ENCODE results near the gene SOX11. TPM values are rescaled to one million over a fixed set of nuclear protein-coding genes. Genes with fewer than 3 reads are reported as not detected.
"Not testable (repeated sequence)": the region's sequence is repeated elsewhere in the genome, so short reads cannot be mapped to it uniquely, and the experiment has no call there.

SOX11 gene
- not detected for total RNA-seq

DNA sequence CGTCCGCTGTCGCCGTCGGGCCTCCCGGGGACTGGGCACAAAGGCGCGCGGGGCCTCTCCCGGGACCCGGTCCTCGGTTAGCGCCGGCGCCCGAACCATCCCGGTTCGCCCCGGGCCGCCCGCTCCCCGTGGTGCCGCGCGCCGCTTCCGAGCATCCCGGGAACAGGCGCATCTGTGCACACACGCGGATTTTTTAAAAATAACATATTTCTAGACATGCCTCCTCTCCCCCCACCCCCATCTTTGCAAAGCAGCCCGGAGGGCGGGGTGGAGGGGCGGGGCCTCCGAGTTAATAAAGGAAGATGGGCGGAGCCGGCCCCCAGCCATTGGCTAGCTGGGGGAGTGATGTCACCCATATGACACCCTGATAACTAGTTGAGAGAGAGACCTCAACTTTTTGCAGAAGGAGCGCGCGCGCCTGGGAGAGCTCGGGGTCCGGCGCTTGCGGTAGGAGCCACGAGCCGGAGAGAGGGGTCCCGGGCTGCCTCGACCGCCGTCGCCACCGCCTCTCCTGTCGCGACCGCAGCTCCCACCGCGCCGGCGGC, at the start of gene SOX11:
Gene SOX11 (plus strand): TSS at position 400 of the 545 bp plus-strand sequence. CDS start 338 bp downstream, outside the sequence.
- Mint-ChIP-seq H3K36me3 (ENCODE audit: insufficient read depth in 2 of 2) (peaks cover 4 to 7% of the 10 kb centered on the region in 2 donors), H3K27me3 (ENCODE audit: low read depth) (peaks cover 65% of the 10 kb centered on the region), H3K4me3 (peak within 1 kb of the TSS; percentile 12 to 31), H3K9me3 (no peaks in the 10 kb centered on the region), H3K4me1 (ENCODE audit: low read depth) (peaks cover 15% of the 10 kb centered on the region), H3K27ac (no peak within 1 kb of the TSS)
- no peak for DNase-seq
- no peak for ATAC-seq (replicated peaks in 1 of 2)

DNA sequence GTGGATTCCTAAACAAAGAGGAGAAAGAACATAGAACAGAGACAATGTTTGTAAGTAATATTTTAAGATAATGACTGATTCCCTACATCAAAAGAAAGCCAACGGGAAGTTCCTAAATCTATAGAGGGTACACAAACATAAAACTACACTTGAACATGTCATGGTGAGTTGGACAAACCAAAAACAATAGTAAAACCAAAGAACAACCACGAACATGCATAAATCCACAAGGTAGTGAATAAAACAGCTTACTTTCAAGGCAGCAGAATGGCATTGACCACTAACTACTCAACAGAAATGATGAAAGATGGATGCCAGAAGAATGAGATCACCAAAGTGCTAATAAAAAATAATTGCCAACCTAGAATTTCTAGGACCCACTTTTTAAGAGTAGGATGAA, 39.5 kb upstream of the SOX11 start:
- not testable (repeated sequence) for H3K27ac Mint-ChIP-seq; ATAC-seq (replicated peaks in 1 of 2); H3K4me1 Mint-ChIP-seq (ENCODE audit: low read depth); H3K9me3 Mint-ChIP-seq; DNase-seq; H3K4me3 Mint-ChIP-seq; H3K36me3 Mint-ChIP-seq (ENCODE audit: insufficient read depth in 2 of 2); H3K27me3 Mint-ChIP-seq (ENCODE audit: low read depth)

DNA sequence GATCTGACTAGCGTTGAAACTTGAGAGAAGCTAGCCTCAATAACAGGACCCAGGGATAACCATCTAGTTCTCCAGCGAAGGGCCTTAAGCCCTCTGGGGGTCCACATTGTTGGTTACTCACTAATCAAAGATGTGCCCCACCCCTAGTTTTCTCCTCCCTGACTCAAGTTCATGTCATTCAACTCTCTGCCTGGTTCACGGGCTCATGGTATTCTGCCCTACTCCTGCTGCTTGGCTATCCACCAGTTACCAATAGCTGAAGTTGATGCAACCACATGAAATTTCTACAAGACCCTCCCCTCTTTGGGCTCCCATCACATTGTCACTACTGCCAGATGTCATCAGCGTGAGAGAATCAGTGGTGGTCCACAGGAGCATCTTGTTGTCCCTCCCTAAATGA, 38.4 kb upstream of the SOX11 start:
- not testable (repeated sequence) for H3K4me1 Mint-ChIP-seq (ENCODE audit: low read depth); H3K9me3 Mint-ChIP-seq; H3K27me3 Mint-ChIP-seq (ENCODE audit: low read depth); H3K27ac Mint-ChIP-seq; ATAC-seq (replicated peaks in 1 of 2); H3K4me3 Mint-ChIP-seq; H3K36me3 Mint-ChIP-seq (ENCODE audit: insufficient read depth in 2 of 2); DNase-seq

DNA sequence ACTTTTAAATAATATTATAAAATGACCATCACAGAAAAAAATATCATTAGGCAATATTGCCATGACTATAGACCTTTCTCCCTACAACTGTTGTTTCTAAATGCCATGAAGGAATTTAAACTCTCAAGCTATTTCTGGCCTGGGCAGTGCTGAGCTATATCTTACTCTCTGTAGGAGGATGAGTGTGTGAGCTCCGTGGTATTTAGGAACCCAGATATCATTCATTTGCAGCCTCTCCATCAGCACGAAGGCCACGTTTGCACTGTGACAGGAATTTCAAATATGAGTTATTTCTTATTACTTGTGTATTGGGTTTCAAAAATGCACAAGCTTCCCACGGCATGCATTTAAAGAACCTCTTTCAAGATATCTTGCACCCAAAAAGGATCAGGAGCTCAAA, 35.0 kb upstream of the SOX11 start:
- Mint-ChIP-seq H3K27me3 (ENCODE audit: low read depth) (no peaks in the 10 kb centered on the region), H3K4me3 (no peak overlapping the region), H3K36me3 (ENCODE audit: insufficient read depth in 2 of 2) (no peaks in the 10 kb centered on the region), H3K4me1 (ENCODE audit: low read depth) (no peaks in the 10 kb centered on the region), H3K27ac (no peak overlapping the region), H3K9me3 (peaks cover 2 to 3% of the 10 kb centered on the region in 2 donors)
- DNase-seq (no peak), ATAC-seq (replicated peaks in 1 of 2) (no peak)

DNA sequence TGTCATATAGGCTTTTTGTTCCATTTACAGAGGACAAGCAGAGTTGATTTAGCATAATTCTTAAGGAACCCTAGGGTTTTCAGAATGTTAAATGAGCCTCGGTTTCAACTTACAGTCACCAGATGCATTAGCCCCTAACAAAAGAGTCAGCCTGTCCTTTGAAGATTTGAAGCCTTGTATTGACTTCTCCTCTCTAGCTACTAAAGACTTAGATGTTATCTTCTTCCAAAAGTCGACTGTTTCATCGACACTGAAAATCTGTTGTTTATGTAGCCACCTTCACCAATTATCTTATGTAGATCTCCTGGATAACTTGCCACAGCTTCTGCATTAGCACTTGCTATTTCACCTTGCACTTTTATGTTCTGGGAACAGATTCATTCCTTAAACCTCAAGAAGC, 31.6 kb upstream of the SOX11 start:
- H3K4me3 Mint-ChIP-seq, result no peak overlapping the region

DNA sequence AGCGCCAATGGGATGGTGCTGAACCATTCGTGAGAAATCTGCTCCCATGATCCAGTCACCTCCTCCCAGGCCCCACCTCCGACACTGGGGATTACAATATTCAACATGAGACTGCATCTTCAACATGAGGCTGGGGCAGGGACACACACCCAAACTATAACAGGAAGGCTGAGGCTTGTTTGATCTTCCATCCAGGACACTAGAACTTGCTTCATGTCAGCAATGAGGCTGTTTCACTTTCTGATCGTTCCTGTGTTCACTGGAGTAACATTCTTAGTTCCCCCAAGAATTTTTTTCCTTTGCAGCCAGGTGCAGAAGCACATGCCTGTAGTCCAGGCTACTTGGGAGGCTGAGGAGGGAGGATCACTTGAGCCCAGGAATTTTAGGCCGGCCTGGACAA, 30.8 kb upstream of the SOX11 start:
- Mint-ChIP-seq H3K4me1 (ENCODE audit: low read depth) (no peaks in the 10 kb centered on the region), H3K4me3 (no peak overlapping the region), H3K27me3 (ENCODE audit: low read depth) (no peaks in the 10 kb centered on the region), H3K9me3 (peaks cover 0 to 3% of the 10 kb centered on the region in 2 donors), H3K27ac (no peak overlapping the region), H3K36me3 (ENCODE audit: insufficient read depth in 2 of 2) (no peaks in the 10 kb centered on the region)
- ATAC-seq (replicated peaks in 1 of 2) (no peak), DNase-seq (no peak)

More for the DNA sequence above, 31.6 kb upstream of the SOX11 start:
- Mint-ChIP-seq H3K9me3 (peaks cover 0 to 3% of the 10 kb centered on the region in 2 donors), H3K36me3 (ENCODE audit: insufficient read depth in 2 of 2) (no peaks in the 10 kb centered on the region), H3K27me3 (ENCODE audit: low read depth) (no peaks in the 10 kb centered on the region), H3K4me1 (ENCODE audit: low read depth) (no peaks in the 10 kb centered on the region), H3K27ac (no peak overlapping the region)
- no peak for DNase-seq
- no peak for ATAC-seq (replicated peaks in 1 of 2)

DNA sequence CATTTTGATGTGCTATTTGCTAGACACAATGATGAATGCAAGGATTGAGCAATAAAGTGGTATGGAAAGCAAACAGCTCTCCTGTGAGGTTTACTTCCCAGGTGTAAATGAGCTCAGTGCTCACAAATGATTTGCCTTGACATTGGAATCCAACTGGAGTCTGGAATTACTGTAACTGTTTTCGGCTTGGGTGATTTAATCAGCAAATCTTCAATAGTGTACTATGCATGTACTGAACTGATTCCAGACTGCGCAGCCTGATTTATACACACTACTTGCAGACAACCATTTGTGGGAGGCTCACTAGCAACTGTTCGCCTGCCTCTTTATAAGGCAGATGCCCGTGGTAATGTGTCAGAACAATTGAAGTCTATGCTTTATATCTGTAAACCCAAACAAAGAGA, 27.9 kb upstream of the SOX11 start:
- no peaks in the 10 kb centered on the region for H3K27me3 Mint-ChIP-seq (ENCODE audit: low read depth)
- no peaks in the 10 kb centered on the region for H3K4me1 Mint-ChIP-seq (ENCODE audit: low read depth)
- no peaks in the 10 kb centered on the region for H3K36me3 Mint-ChIP-seq (ENCODE audit: insufficient read depth in 2 of 2)
- H3K27ac Mint-ChIP-seq, result no peak overlapping the region
- DNase-seq (no peak), ATAC-seq (replicated peaks in 1 of 2) (no peak)
- peaks cover 2 to 3% of the 10 kb centered on the region in 2 donors for H3K9me3 Mint-ChIP-seq
- no peak overlapping the region for H3K4me3 Mint-ChIP-seq

DNA sequence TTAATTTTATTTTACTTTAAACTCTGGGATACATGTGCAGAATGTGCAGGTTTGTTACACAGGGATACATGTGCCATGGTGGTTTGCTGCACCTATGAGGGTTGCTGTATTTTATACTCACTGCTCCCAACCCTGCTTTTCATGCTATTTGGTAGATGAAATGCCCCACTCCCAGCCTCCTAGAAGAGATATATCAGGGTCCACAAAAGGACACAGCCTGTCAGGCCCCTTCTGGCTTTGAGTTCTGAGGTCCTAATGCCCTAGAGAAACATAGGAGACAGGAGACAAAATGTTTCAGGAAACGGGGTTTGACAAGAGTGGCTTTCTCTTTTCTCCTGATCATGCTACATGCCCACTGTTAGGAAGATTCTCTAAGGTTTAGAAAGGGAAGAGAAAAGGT, 27.1 kb upstream of the SOX11 start:
- Mint-ChIP-seq H3K36me3 (ENCODE audit: insufficient read depth in 2 of 2) (no peaks in the 10 kb centered on the region), H3K27me3 (ENCODE audit: low read depth) (no peaks in the 10 kb centered on the region), H3K9me3 (peaks cover 1 to 2% of the 10 kb centered on the region in 2 donors), H3K27ac (no peak overlapping the region), H3K4me1 (ENCODE audit: low read depth) (no peaks in the 10 kb centered on the region), H3K4me3 (no peak overlapping the region)
- no peak for ATAC-seq (replicated peaks in 1 of 2)
- no peak for DNase-seq

DNA sequence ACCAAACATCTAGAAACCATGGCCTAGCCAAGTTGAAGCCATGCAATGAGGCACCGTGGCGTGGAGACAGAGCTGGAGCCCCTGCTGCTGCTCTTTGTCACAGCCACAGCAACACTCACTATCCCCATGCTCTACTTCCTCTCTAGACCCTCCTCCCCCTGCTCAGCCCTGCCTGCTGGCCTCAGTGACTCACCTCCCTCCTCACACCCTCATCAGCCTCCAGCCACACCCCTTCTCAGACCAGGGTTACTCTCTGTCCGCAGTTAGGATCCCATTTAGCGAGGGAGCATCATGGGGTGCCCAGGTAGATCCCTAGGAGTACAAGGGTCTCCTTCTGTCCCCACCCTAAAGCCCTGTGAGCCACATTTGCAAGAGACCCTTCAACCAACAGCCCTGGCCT, 25.4 kb upstream of the SOX11 start:
- no peaks in the 10 kb centered on the region for H3K4me1 Mint-ChIP-seq (ENCODE audit: low read depth)
- peaks cover 1 to 2% of the 10 kb centered on the region in 2 donors for H3K9me3 Mint-ChIP-seq
- no peak overlapping the region for H3K4me3 Mint-ChIP-seq
- no peaks in the 10 kb centered on the region for H3K36me3 Mint-ChIP-seq (ENCODE audit: insufficient read depth in 2 of 2)
- no peak overlapping the region for H3K27ac Mint-ChIP-seq
- ATAC-seq (replicated peaks in 1 of 2), result no peak
- no peaks in the 10 kb centered on the region for H3K27me3 Mint-ChIP-seq (ENCODE audit: low read depth)
- DNase-seq, result no peak

DNA sequence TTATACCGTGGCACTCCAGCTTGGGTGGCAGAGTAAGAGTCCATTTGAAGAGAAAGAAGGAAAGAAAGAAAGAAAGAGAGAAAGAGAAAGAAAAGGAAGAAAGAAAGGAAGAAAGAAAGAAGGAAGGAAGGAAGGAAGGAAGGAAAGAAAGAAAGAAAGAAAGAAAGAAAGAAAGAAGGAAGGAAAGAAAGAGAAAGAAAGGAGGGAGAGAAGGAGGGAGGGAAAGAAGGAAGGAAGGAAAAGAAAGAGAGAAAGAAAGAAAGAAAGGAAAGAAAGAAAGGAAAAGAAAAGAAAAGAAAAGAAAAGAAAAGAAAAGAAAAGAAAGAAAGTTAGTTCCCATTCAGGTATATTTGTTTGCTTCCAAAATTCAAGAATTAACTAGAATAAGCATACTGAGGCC, 24.5 kb upstream of the SOX11 start:
- ATAC-seq (replicated peaks in 1 of 2); DNase-seq; H3K9me3 Mint-ChIP-seq; H3K4me1 Mint-ChIP-seq (ENCODE audit: low read depth); H3K27me3 Mint-ChIP-seq (ENCODE audit: low read depth); H3K27ac Mint-ChIP-seq; H3K36me3 Mint-ChIP-seq (ENCODE audit: insufficient read depth in 2 of 2); H3K4me3 Mint-ChIP-seq: not testable (repeated sequence)

DNA sequence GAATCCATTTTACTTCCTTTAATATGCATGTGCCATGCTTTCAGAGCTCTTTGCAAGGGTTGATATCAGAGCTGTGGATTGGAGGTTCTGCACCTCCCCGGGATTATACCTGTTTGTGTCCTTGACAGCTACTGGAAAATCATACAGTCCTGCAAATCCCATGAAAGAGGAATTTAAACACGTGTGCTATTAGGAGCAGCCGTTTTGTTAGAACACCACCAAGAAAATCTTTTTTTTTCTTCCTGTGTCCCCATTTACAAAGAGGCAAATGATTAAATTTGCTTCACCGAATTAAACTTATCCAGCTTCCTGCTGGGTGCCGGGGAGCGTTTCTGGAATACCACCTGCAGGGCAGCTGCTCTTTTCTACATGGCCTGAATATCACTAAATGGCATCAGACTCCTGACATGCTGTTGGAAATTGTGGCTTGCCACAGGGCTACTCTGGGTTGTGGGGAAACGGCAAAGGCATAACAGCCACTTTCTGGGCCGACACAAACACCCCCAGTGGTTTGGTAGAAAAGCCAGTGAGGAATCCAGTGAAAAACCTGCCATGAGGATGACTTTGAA, 23.4 kb upstream of the SOX11 start:
- Mint-ChIP-seq H3K36me3 (ENCODE audit: insufficient read depth in 2 of 2) (no peaks in the 10 kb centered on the region), H3K4me3 (no peak overlapping the region), H3K27ac (no peak overlapping the region), H3K9me3 (peaks cover 0 to 2% of the 10 kb centered on the region in 2 donors), H3K27me3 (ENCODE audit: low read depth) (peaks cover 6% of the 10 kb centered on the region), H3K4me1 (ENCODE audit: low read depth) (no peaks in the 10 kb centered on the region)
- ATAC-seq (replicated peaks in 1 of 2), result no peak
- no peak for DNase-seq

DNA sequence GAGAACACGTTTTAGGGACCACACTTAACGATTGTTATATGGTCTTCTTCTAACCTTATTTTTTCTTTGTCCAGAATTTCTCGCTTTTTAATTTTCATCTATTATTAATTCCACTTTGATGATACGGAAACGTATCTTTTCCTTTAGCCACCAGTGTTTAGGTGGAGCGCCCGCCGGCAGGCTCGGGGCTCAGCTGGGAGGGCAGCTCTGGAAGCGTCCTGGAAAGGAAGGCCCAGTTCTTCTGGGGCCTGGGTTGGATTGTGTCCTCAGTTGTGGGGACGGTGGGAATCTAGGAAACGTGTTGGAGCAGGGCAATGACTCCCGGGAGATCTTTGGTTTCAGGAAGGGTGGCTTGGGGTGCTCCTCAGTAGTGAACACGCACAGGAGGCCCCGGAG, 19.4 kb upstream of the SOX11 start:
- Mint-ChIP-seq H3K27ac (no peak overlapping the region), H3K4me3 (no peak overlapping the region), H3K36me3 (ENCODE audit: insufficient read depth in 2 of 2) (peaks cover 0 to 4% of the 10 kb centered on the region in 2 donors), H3K27me3 (ENCODE audit: low read depth) (peaks cover 18% of the 10 kb centered on the region), H3K4me1 (ENCODE audit: low read depth) (no peaks in the 10 kb centered on the region), H3K9me3 (no peaks in the 10 kb centered on the region)
- ATAC-seq (replicated peaks in 1 of 2) (no peak), DNase-seq (no peak)

DNA sequence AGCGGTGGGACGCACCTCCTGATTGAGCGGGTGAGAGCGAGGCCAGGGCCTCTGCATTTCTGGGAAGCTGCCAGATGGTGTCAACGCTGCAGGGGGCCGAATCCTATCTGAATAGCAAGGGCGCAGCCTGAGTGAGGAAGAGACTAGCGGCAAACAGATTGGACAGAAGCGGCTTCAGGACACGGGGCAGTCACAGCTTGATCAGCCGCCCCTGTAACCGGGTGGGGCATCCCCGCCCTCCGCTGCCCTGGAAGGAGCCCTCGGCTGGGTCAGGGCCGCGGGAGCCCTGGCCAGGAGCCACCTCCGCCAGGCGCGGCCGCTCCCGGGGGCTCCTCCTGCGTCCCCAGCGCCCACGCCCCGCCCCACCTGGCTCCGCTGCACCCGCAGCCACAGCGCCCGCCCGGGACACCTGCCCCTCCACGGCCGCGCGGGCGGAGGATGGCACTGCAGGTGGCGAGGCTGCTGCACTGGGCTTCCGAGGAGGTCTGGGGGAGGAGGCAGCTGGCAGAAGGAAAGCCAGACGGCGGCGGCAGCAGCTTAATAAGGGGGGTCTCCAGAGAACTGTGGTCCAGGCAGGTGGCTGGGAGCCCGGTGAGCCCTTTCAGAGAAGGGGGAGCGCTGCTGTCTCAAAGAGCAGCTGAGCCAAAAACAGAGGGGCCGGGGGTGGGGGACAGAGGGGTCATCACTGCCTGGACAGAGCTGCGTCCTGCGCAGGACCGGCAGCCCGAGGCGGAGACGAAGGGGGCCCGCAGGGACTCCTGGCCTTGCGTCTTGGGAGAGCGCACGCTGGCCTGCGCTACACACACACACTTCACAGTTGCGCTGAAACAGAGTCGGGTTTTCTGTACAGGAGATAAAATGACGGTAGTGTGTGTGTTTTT, 18.8 kb upstream of the SOX11 start:
- Mint-ChIP-seq H3K9me3 (no peaks in the 10 kb centered on the region), H3K27me3 (ENCODE audit: low read depth) (peaks cover 18% of the 10 kb centered on the region), H3K36me3 (ENCODE audit: insufficient read depth in 2 of 2) (peaks cover 0 to 4% of the 10 kb centered on the region in 2 donors), H3K4me3 (no peak overlapping the region), H3K4me1 (ENCODE audit: low read depth) (no peaks in the 10 kb centered on the region), H3K27ac (no peak overlapping the region)
- DNase-seq (no peak), ATAC-seq (replicated peaks in 1 of 2) (no peak)
